Prostate gland (tissue), 2 donors: ENCODE measurements around the gene EIF3D.

Source experiments
- CTCF ChIP-seq, 4 experiments: fragments of 200-600 bp in 2 of 4; fragments of 450-650 bp in 2 of 4; sonication (generic) in 2 of 4; IDR thresholded peaks; 1 replicate in 3 of 4; 2 replicates in 1 of 4; pipeline ENCODE4 v1.5.1; 2016 to 2019; ENCODE audit warnings: antibody characterized with exemption in 4 of 4, mild to moderate bottlenecking in 2 of 4, moderate library complexity in 2 of 4
- POLR2A ChIP-seq: fragments of 450-650 bp; IDR thresholded peaks from one replicate; pipeline ENCODE4 v1.6.1; 2016; ENCODE audit warnings: antibody characterized with exemption, mild to moderate bottlenecking
- POLR2AphosphoS5 ChIP-seq: sonication (generic); formaldehyde crosslinking; IDR thresholded peaks from one replicate; pipeline ENCODE4 v1.6.1; 2017; ENCODE audit warnings: antibody characterized with exemption

GRCh38 chr22:36554098-36554497 lies 25.1 kb upstream of the EIF3D start:
- TF ChIP-seq CTCF (IDR thresholded peaks at IDR 0.05) (no peak), POLR2A (no peak), POLR2AphosphoS5 (no peak)
